ENCODE measurements around the gene SDR42E2. TPM values are rescaled to one million over a fixed set of nuclear protein-coding genes. Genes with fewer than 3 reads are reported as not detected.

The SDR42E2 gene
- total and polyA plus RNA-seq, 2 donors (not counting 1 experiment from before 2014, with no cell fraction given): under 0.01 TPM; not detected in 1

DNA sequence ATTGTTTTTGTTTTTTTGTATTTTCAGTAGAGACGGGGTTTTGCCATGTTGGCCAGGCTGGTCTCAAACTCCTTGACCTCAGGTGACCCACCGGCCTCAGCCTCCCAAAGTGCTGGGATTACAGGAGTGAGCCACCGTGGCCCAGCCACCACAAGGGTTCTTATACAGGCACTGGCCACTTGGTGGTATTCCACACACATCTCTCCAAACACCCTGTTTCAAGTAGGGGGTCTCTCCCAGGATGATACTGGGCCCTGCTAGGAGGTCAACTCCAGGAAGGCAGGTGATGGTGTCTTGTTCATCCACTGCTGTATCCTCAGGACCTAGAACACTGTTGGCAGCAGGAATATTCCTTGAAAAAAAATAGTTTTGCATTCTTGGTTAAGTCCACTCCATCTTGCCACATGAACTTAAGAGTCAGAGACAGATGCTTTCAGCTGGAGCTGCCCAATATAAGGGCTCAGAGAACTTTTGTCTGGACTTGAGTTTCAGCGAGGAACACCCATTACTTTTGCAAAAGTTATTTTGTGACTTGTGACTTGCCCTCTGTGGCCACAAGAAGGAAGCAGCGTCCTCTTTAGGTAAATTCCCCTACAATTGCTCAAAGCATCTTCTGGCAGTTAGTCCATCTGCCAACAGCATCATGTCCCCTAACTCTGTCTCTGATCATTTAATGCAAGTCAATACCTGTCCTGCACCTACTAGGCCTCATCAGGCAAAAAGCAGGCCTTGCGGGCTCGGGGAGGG lies 36.4 kb downstream of the SDR42E2 start:
- DNase-seq (ENCODE audit: low read depth in 2 of 2): peak; percentile 19 to 27
- H2AFZ ChIP-seq (ENCODE audit: low read length): peak overlapping the region; percentile 63
- H3K79me2 ChIP-seq (ENCODE audit: control insufficient read depth, insufficient read depth, low read length): no peaks in the 10 kb centered on the region
- H3K36me3 ChIP-seq (ENCODE audit: control insufficient read depth, insufficient read depth, low read length): no peaks in the 10 kb centered on the region
- H3K27me3 ChIP-seq (ENCODE audit: control insufficient read depth, insufficient read depth, low read length): no peaks in the 10 kb centered on the region
- H3K27ac ChIP-seq (ENCODE audit: insufficient read depth, low read length): peak overlapping the region; percentile 84
- no peaks in the 10 kb centered on the region for H3K9me3 ChIP-seq (ENCODE audit: control insufficient read depth, insufficient read depth, low read depth, low read length)
- H4K20me1 ChIP-seq (ENCODE audit: control insufficient read depth, extremely low read depth, insufficient read depth, low read length): no peaks in the 10 kb centered on the region
- H3K4me2 ChIP-seq (ENCODE audit: extremely low read depth, insufficient read depth, low read length): no peak overlapping the region
- H3K4me1 ChIP-seq (ENCODE audit: control insufficient read depth, extremely low read depth, insufficient read depth, low read length): peaks cover 11% of the 10 kb centered on the region
- TF ChIP-seq CTCF (conservative IDR thresholded peaks at IDR 0.05 in 1 of 2, IDR thresholded peaks at IDR 0.05 in 1 of 2; ENCODE audit: low read depth in 1 of 2, low read length in 2 of 2) (no peak), EZH2 (IDR thresholded peaks at IDR 0.05; ENCODE audit: low read length, missing control alignments) (no peak)
- H3K9ac ChIP-seq (ENCODE audit: insufficient read depth, low read length): peak overlapping the region; percentile 13
- H3K4me3 ChIP-seq (replicated peaks in 1 of 4; ENCODE audit: control extremely low read depth in 1 of 4, insufficient read depth in 1 of 4, low read depth in 3 of 4, low read length in 4 of 4): no peak overlapping the region

DNA sequence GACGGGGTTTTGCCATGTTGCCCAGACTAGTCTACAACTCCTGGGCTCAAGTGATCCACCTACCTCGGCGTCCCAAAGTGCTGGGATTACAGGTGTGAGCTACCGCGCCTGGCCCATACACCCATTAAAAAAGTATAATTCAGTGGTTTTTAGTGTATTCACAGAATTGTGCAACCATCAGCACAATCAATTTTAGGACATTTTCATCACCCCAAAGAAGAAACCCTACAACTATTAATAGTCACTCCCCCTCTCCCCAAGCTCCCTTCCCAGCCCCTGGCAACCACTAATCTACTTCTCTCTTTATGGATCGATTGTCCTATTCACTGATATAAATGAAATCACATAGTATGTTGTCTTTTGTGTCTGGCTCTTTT lies 39.9 kb downstream of the SDR42E2 start:
- no peaks in the 10 kb centered on the region for H3K27me3 ChIP-seq (ENCODE audit: control insufficient read depth, insufficient read depth, low read length)
- H3K27ac ChIP-seq (ENCODE audit: insufficient read depth, low read length): no peak overlapping the region
- H2AFZ ChIP-seq (ENCODE audit: low read length): no peak overlapping the region
- H3K9ac ChIP-seq (ENCODE audit: insufficient read depth, low read length): no peak overlapping the region
- H3K4me2 ChIP-seq (ENCODE audit: extremely low read depth, insufficient read depth, low read length): no peak overlapping the region
- no peaks in the 10 kb centered on the region for H3K36me3 ChIP-seq (ENCODE audit: control insufficient read depth, insufficient read depth, low read length)
- peaks cover 12% of the 10 kb centered on the region for H3K4me1 ChIP-seq (ENCODE audit: control insufficient read depth, extremely low read depth, insufficient read depth, low read length)
- H3K79me2 ChIP-seq (ENCODE audit: control insufficient read depth, insufficient read depth, low read length): peaks cover 2% of the 10 kb centered on the region
- H3K4me3 ChIP-seq (replicated peaks in 1 of 4; ENCODE audit: control extremely low read depth in 1 of 4, insufficient read depth in 1 of 4, low read depth in 3 of 4, low read length in 4 of 4): no peak overlapping the region
- TF ChIP-seq CTCF (conservative IDR thresholded peaks at IDR 0.05 in 1 of 2, IDR thresholded peaks at IDR 0.05 in 1 of 2; ENCODE audit: low read depth in 1 of 2, low read length in 2 of 2) (no peak), EZH2 (IDR thresholded peaks at IDR 0.05; ENCODE audit: low read length, missing control alignments) (no peak)
- H4K20me1 ChIP-seq (ENCODE audit: control insufficient read depth, extremely low read depth, insufficient read depth, low read length): no peaks in the 10 kb centered on the region
- DNase-seq (ENCODE audit: low read depth in 2 of 2): no peak
- H3K9me3 ChIP-seq (ENCODE audit: control insufficient read depth, insufficient read depth, low read depth, low read length): no peaks in the 10 kb centered on the region

DNA sequence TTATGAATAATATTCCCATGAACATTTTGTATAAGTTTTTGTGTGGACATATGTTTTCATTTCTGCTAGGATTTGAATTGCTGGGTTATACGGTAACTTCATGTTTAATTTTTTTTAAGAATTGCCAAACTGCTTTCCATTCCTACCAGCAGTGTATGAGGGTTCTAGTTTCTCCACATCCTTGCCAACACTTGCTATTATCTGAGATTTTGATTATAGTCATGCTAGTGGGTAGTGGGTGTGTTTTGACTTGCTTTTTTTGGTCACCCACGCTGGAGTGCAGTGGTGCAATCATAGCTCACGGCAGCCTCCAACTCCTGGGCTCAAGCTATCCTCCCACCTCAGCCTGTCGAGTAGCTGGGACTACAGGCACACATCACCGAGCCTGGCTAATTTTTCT lies 40.8 kb downstream of the SDR42E2 start:
- Histone ChIP-seq H3K4me1 (ENCODE audit: control insufficient read depth, extremely low read depth, insufficient read depth, low read length) (peaks cover 19% of the 10 kb centered on the region), H3K9ac (ENCODE audit: insufficient read depth, low read length) (no peak overlapping the region), H3K36me3 (ENCODE audit: control insufficient read depth, insufficient read depth, low read length) (no peaks in the 10 kb centered on the region), H2AFZ (ENCODE audit: low read length) (no peak overlapping the region), H3K27me3 (ENCODE audit: control insufficient read depth, insufficient read depth, low read length) (no peaks in the 10 kb centered on the region), H3K27ac (ENCODE audit: insufficient read depth, low read length) (no peak overlapping the region), H4K20me1 (ENCODE audit: control insufficient read depth, extremely low read depth, insufficient read depth, low read length) (no peaks in the 10 kb centered on the region), H3K4me2 (ENCODE audit: extremely low read depth, insufficient read depth, low read length) (no peak overlapping the region), H3K4me3 (replicated peaks in 1 of 4; ENCODE audit: control extremely low read depth in 1 of 4, insufficient read depth in 1 of 4, low read depth in 3 of 4, low read length in 4 of 4) (no peak overlapping the region), H3K9me3 (ENCODE audit: control insufficient read depth, insufficient read depth, low read depth, low read length) (no peaks in the 10 kb centered on the region), H3K79me2 (ENCODE audit: control insufficient read depth, insufficient read depth, low read length) (peaks cover 11% of the 10 kb centered on the region)
- TF ChIP-seq CTCF (conservative IDR thresholded peaks at IDR 0.05 in 1 of 2, IDR thresholded peaks at IDR 0.05 in 1 of 2; ENCODE audit: low read depth in 1 of 2, low read length in 2 of 2): no peak
- TF ChIP-seq EZH2 (IDR thresholded peaks at IDR 0.05; ENCODE audit: low read length, missing control alignments): no peak
- DNase-seq (ENCODE audit: low read depth in 2 of 2): no peak

All from fibroblast of lung (primary cell).